Left lung (tissue), 10 donors: ENCODE measurements around the gene FAM43B. TPM values are rescaled to one million over a fixed set of nuclear protein-coding genes. Genes with fewer than 3 reads are reported as not detected.

Experiments used
- ATAC-seq: fragments of 200-7000 bp; cut with Tn5 transposase; one replicate; pipeline ENCODE4 v1.9.1; 2020; ENCODE audit warnings: moderate library complexity
- DNase-seq, 4 donors: peaks; one replicate each; pipeline ENCODE4 v3.0.0-alpha.2; 2013 to 2020
- H3K27ac ChIP-seq, 2 donors: fragments of 200-600 bp; sonication (generic) in 1 of 2; one replicate each; pipeline versions ENCODE4 v1.5.0 to v1.8.0; 2020 to 2021
- H3K27me3 ChIP-seq, 2 donors: fragments of 200-600 bp; sonication (generic) in 1 of 2; one replicate each; pipeline versions ENCODE4 v1.5.0 to v1.8.0; 2020 to 2021
- H3K36me3 ChIP-seq, 2 donors: fragments of 200-600 bp; sonication (generic) in 1 of 2; one replicate each; pipeline versions ENCODE4 v1.5.0 to v1.8.0; 2020 to 2021
- H3K4me1 ChIP-seq, 2 donors: fragments of 200-600 bp; one replicate each; pipeline ENCODE4 v1.8.0; 2021
- H3K4me3 ChIP-seq, 2 donors: fragments of 200-600 bp; sonication (generic) in 1 of 2; one replicate each; pipeline versions ENCODE4 v1.5.0 to v1.8.0; 2020 to 2021; ENCODE audit warnings: mild to moderate bottlenecking in 1 of 2
- H3K9me3 ChIP-seq, 2 donors: fragments of 200-600 bp; sonication (generic) in 1 of 2; one replicate each; pipeline versions ENCODE4 v1.5.0 to v1.8.0; 2020 to 2021
- CTCF ChIP-seq, 2 donors: fragments of 200-600 bp; sonication (generic) in 1 of 2; IDR thresholded peaks; one replicate each; pipeline versions ENCODE4 v1.5.0 to v1.8.0; 2021; ENCODE audit warnings: antibody characterized with exemption in 2 of 2
- intact Hi-C, 2 donors: fragments of 100-400 bp; cut with DNase I; formaldehyde crosslinking; loops; one replicate each; pipeline versions ENCODE4 v1.11.2 to v1.14.2; 2022
- polyA plus RNA-seq, 6 donors: library from polyadenylated mRNA; unstranded; fragments of 120-200 nt; gene quantifications; one replicate each; pipeline ENCODE4 v1.2.1, GENCODE V29; 2013; ENCODE audit not compliant: insufficient read length in 6 of 6
- total RNA-seq, 2 donors: library from RNA; stranded (reverse); fragmentation: NEBNext Ultra II Directional; extraction: Animal tissue kit (Norgen Biotek cat#: 25700); gene quantifications; one replicate each; pipeline ENCODE4 v1.2.1, GENCODE V29; 2021
- donor health status: DM: no; HTN: yes; CAD: no.
- donor health status: DM: no; HTN: no; CAD: no.

FAM43B gene
- total and polyA plus RNA-seq, 8 donors, result 0.41 to 1.1 (median 0.69) TPM

GRCh38 chr1:20584890-20585289 lies 32.5 kb downstream of the FAM43B start:
- no peak for TF ChIP-seq CTCF (IDR thresholded peaks at IDR 0.05)
- intact Hi-C loops, result no loop called here
- ATAC-seq (no peak), DNase-seq (no peak)
- H3K9me3 ChIP-seq, result no peaks in the 10 kb centered on the region
- peaks cover 4 to 28% of the 10 kb centered on the region in 2 donors for H3K27me3 ChIP-seq
- no peaks in the 10 kb centered on the region for H3K36me3 ChIP-seq
- no peak overlapping the region for H3K4me3 ChIP-seq
- peaks cover 5 to 19% of the 10 kb centered on the region in 2 donors for H3K4me1 ChIP-seq
- no peak overlapping the region for H3K27ac ChIP-seq

- no peaks in the 10 kb centered on the region for H3K9me3 ChIP-seq
- peaks cover 5 to 28% of the 10 kb centered on the region in 2 donors for H3K4me1 ChIP-seq
- no peak for ATAC-seq
- intact Hi-C loops, result no loop called here
- H3K27ac ChIP-seq, result no peak overlapping the region
- TF ChIP-seq CTCF (IDR thresholded peaks at IDR 0.05), result no peak
- peaks cover 4 to 45% of the 10 kb centered on the region in 2 donors for H3K27me3 ChIP-seq
- no peaks in the 10 kb centered on the region for H3K36me3 ChIP-seq
- no peak for DNase-seq
- no peak overlapping the region for H3K4me3 ChIP-seq
Observed at GRCh38 chr1:20586953-20587660, 34.7 kb downstream of the FAM43B start.

- H3K27me3 ChIP-seq, result peaks cover 4 to 45% of the 10 kb centered on the region in 2 donors
Observed at GRCh38 chr1:20587661-20588053, 35.3 kb downstream of the FAM43B start.

GRCh38 chr1:20588634-20589225 lies 36.4 kb downstream of the FAM43B start, which contains the start of gene CDA:
Gene CDA (plus strand): TSS chr1:20589097. CDS start chr1:20589130, 33 bp downstream.
- peak; percentile 47 for ATAC-seq
- Histone ChIP-seq H3K27me3 (peaks cover 4 to 45% of the 10 kb centered on the region in 2 donors), H3K4me3 (peak within 1 kb of the TSS in 1 of 2 donors; percentile 42), H3K36me3 (no peaks in the 10 kb centered on the region), H3K4me1 (peaks cover 5 to 28% of the 10 kb centered on the region in 2 donors), H3K27ac (peak within 1 kb of the TSS in 1 of 2 donors; percentile 93), H3K9me3 (no peaks in the 10 kb centered on the region)
- peak in 2 of 4 donors; percentile 46 to 87 for DNase-seq
- no peak for TF ChIP-seq CTCF (IDR thresholded peaks at IDR 0.05)
- intact Hi-C loops, result no loop called here

More at GRCh38 chr1:20587661-20588053, 35.3 kb downstream of the FAM43B start:
- H3K4me1 ChIP-seq, result peaks cover 5 to 28% of the 10 kb centered on the region in 2 donors
- no peaks in the 10 kb centered on the region for H3K36me3 ChIP-seq
- H3K9me3 ChIP-seq, result no peaks in the 10 kb centered on the region
- no peak for TF ChIP-seq CTCF (IDR thresholded peaks at IDR 0.05)
- ATAC-seq, result no peak
- no peak overlapping the region for H3K4me3 ChIP-seq
- DNase-seq, result no peak
- no peak overlapping the region for H3K27ac ChIP-seq
- intact Hi-C loops, result no loop called here
